SK-N-SH (cell line): ENCODE data around the gene MEAK7. TPM values are rescaled to one million over a fixed set of nuclear protein-coding genes. Genes with fewer than 3 reads are reported as not detected.
"Not testable (repeated sequence)": the region's sequence is repeated elsewhere in the genome, so short reads cannot be mapped to it uniquely, and the experiment has no call there.

Experiments
- CTCF ChIA-PET: fragments of 300-600, 350-600 bp; formaldehyde crosslinking; extraction: SDS; loops from one replicate; lab custom pipeline; 2021; lab: Yijun Ruan, JAX
- POLR2A ChIA-PET: fragments of 350-600 bp; sonication (Branson Sonifier 250); formaldehyde crosslinking; extraction: SDS; loops from one replicate; lab custom pipeline; 2020; ENCODE audit warnings: antibody characterized with exemption, inconsistent platforms; lab: Yijun Ruan, JAX
- DNase-seq: peaks from one replicate; pipeline ENCODE4 v3.0.0; 2012
- H2AFZ ChIP-seq: fragments of 200-600 bp; sonication (generic); 2 replicates; pipeline ENCODE4 v1.8.1; 2016; ENCODE audit warnings: antibody characterized with exemption, mild to moderate bottlenecking, low read depth
- H3F3A ChIP-seq: fragments of 200-600 bp; sonication (generic); replicated peaks from 2 replicates; pipeline ENCODE3; 2016; ENCODE audit warnings: antibody characterized with exemption, mild to moderate bottlenecking; ENCODE audit not compliant: insufficient read depth
- H3K27ac ChIP-seq, 2 experiments: fragments of 200-500 bp in 1 of 2; fragments of 200-600 bp in 1 of 2; sonication (Bioruptor generic) in 1 of 2; sonication (generic), shearing (Covaris generic) in 1 of 2; 2 replicates each; pipeline versions ENCODE4 v1.5.1 to v1.6.1; 2014 to 2016; ENCODE audit warnings: low read depth in 2 of 2, inconsistent platforms in 1 of 2, low read length in 1 of 2, mild to moderate bottlenecking in 1 of 2, mixed read lengths in 1 of 2
- H3K27me3 ChIP-seq: fragments of 200-600 bp; sonication (generic), shearing (Covaris generic); 2 replicates; pipeline ENCODE4 v1.6.1; 2016; ENCODE audit warnings: mixed run types; ENCODE audit not compliant: insufficient read depth
- H3K36me3 ChIP-seq, 2 experiments: fragments of 200-500 bp in 1 of 2; fragments of 200-600 bp in 1 of 2; sonication (Bioruptor generic) in 1 of 2; sonication (generic) in 1 of 2; replicated peaks in 1 of 2; 2 replicates each; pipeline versions ENCODE3 to v1.5.1; 2014 to 2016; ENCODE audit warnings: low read length in 1 of 2, mild to moderate bottlenecking in 1 of 2; ENCODE audit not compliant: insufficient read depth in 2 of 2, control insufficient read depth in 1 of 2
- H3K4me1 ChIP-seq, 2 experiments: fragments of 200-500 bp in 1 of 2; fragments of 200-600 bp in 1 of 2; sonication (Bioruptor generic) in 1 of 2; sonication (generic), shearing (Covaris generic) in 1 of 2; 2 replicates each; pipeline versions ENCODE4 v1.5.1 to v1.6.1; 2014 to 2016; ENCODE audit warnings: low read depth in 1 of 2, low read length in 1 of 2, mixed run types in 1 of 2; ENCODE audit not compliant: insufficient read depth in 2 of 2, control insufficient read depth in 1 of 2
- H3K4me2 ChIP-seq: fragments of 200-600 bp; sonication (generic), shearing (Covaris generic); 2 replicates; pipeline ENCODE4 v1.6.1; 2017; ENCODE audit warnings: mixed run types
- H3K4me3 ChIP-seq, 2 experiments: fragments of 200-500 bp in 1 of 2; fragments of 200-600 bp in 1 of 2; sonication (Bioruptor generic) in 1 of 2; sonication (generic), shearing (Covaris generic) in 1 of 2; 2 replicates each; pipeline versions ENCODE4 v1.5.1 to v1.8.1; 2014 to 2016; ENCODE audit warnings: low read depth in 2 of 2, inconsistent platforms in 1 of 2, low read length in 1 of 2, mild to moderate bottlenecking in 1 of 2, mixed read lengths in 1 of 2, moderate library complexity in 1 of 2
- H3K79me2 ChIP-seq: fragments of 200-600 bp; sonication (generic); 2 replicates; pipeline ENCODE4 v1.8.1; 2017; ENCODE audit warnings: mild to moderate bottlenecking; ENCODE audit not compliant: insufficient read depth
- H3K9ac ChIP-seq: fragments of 200-600 bp; sonication (generic); 2 replicates; pipeline ENCODE4 v1.6.1; 2017; ENCODE audit warnings: mixed run types
- H3K9me2 ChIP-seq: fragments of 200-600 bp; sonication (generic); 2 replicates; pipeline ENCODE4 v1.6.1; 2017; ENCODE audit warnings: mixed run types
- H3K9me3 ChIP-seq: fragments of 200-600 bp; sonication (generic); 2 replicates; pipeline ENCODE4 v1.6.1; 2017; ENCODE audit warnings: mixed run types, mild to moderate bottlenecking, moderate library complexity
- H4K20me1 ChIP-seq: fragments of 200-600 bp; sonication (generic); 2 replicates; pipeline ENCODE4 v1.6.1; 2017; ENCODE audit warnings: mild to moderate bottlenecking, mixed run types; ENCODE audit not compliant: insufficient read depth
- EZH2phosphoT487 ChIP-seq: fragments of 200-600 bp; sonication (generic); IDR thresholded peaks from 2 replicates; pipeline ENCODE4 v1.6.1; 2017; ENCODE audit warnings: low read depth, mixed run types, mild to moderate bottlenecking, antibody characterized with exemption, moderate library complexity, borderline replicate concordance
- FOSL2 ChIP-seq: IDR thresholded peaks from 2 replicates; pipeline ENCODE4 v1.4.0; 2012; ENCODE audit warnings: low read depth, mild to moderate bottlenecking, moderate library complexity, borderline replicate concordance
- GATA2 ChIP-seq: sonication (generic); formaldehyde crosslinking; IDR thresholded peaks from 2 replicates; pipeline ENCODE4 v1.5.0; 2020; ENCODE audit warnings: mild to moderate bottlenecking, missing genetic modification reagents
- NFIC ChIP-seq: IDR thresholded peaks from 2 replicates; pipeline ENCODE4 v1.4.0; 2012; ENCODE audit warnings: borderline replicate concordance
- POLR2AphosphoS5 ChIP-seq: IDR thresholded peaks from 2 replicates; pipeline ENCODE4 v1.6.1; 2012; ENCODE audit warnings: low read depth, low read length
- TAF1 ChIP-seq: IDR thresholded peaks from 2 replicates; pipeline ENCODE4 v1.6.1; 2012; ENCODE audit warnings: low read depth, mild to moderate bottlenecking, low read length, moderate library complexity, borderline replicate concordance
- WGBS: methylation state at CpG from one replicate; pipeline ENCODE4 v1.1.6; 2017; ENCODE audit warnings: low lambda C conversion rate; 5-methylcytosine and 5-hydroxymethylcytosine counted together
- polyA plus RNA-seq, 3 experiments: library from polyadenylated mRNA; depleted of rRNA; stranded (reverse); fragments of >200 nt; gene quantifications; 2 replicates each; pipeline ENCODE4 v1.2.3, GENCODE V29; 2012
- TF ChIP-seq, protein P1 (sequence below): IDR thresholded peaks from 2 replicates; pipeline ENCODE4; 2012
- TF ChIP-seq, protein P2 (sequence below): IDR thresholded peaks from 2 replicates; pipeline ENCODE4 v1.4.0; 2012; ENCODE audit warnings: low read depth

Gene MEAK7
- polyA plus RNA-seq, 1 of the 3 experiments (the other 2 are of a cell fraction) = 11.9 TPM

DNA sequence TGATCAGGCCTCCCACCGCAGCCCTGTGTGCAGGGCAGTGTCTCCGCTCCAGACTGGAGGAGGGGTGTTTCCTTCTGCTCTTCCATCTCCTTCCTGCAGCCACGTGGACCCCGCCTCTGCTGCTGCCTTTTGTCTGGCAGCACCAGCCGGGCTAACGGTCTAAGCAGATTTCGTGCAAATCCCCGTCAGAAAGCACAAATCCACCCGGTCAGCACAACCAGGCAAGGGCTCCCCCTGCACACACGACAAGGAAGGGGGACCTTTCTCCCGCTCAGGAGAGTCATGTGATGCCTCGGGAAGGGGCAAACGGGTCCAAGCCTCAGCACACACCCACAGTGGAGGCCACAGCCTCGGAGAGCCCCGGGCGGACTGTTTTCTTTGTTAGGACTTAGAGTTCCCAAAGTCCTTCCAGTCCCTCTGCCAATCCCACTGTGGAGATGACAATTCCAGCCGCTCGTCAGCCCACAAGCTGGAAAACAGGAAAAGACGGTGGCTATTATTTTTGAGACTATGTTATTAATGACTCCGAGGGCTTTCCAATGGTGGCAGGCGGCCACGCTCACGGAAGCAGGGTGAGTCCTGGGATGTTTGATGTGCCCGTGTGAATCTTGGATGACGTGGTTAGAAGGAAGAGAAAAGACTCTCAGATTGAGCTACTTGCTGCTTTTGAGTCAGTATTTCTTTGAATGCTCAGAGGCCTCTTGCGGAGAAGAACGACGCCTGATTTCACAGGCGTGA is 22.5 kb upstream of the MEAK7 start (continued):
- TF ChIP-seq, protein P1, sequence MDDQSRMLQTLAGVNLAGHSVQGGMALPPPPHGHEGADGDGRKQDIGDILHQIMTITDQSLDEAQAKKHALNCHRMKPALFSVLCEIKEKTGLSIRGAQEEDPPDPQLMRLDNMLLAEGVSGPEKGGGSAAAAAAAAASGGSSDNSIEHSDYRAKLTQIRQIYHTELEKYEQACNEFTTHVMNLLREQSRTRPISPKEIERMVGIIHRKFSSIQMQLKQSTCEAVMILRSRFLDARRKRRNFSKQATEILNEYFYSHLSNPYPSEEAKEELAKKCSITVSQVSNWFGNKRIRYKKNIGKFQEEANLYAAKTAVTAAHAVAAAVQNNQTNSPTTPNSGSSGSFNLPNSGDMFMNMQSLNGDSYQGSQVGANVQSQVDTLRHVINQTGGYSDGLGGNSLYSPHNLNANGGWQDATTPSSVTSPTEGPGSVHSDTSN = no peak
- TF ChIP-seq TAF1 (no peak), GATA2 (CRISPR knock-in tag) (no peak), FOSL2 (no peak), EZH2phosphoT487 (no peak)
- TF ChIP-seq, protein P2, sequence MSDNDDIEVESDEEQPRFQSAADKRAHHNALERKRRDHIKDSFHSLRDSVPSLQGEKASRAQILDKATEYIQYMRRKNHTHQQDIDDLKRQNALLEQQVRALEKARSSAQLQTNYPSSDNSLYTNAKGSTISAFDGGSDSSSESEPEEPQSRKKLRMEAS = no peak

DNA sequence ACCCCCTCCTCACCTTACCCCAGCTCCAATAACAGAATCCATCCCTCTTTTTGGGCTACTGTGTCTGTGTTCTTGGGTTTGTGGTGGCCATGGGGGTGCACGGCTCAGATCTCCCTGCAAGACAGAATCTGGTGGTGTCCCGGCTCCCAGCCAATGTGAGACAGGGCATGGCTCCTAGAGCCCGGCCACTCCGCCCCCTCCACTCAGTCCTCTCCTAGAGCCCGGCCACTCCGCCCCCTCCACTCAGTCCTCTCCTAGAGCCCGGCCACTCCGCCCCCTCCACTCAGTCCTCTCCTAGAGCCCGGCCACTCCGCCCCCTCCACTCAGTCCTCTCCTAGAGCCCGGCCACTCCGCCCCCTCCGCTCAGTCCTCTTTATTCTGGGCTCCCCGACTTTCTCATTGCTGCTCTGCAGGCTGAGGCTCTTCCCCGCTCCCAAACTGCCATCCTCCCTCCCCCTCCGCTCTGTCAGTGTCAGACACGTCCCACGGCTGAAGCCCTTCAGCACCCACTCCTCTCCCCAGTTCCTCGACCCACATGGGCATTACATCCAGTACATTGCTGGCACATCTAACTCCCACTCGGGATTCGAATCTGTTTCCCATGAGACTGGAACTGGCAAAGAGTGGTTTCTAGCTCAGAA is 20.6 kb upstream of the MEAK7 start:
- H3K27ac ChIP-seq, H2AFZ ChIP-seq, H4K20me1 ChIP-seq, H3K9me2 ChIP-seq, DNase-seq, H3K9me3 ChIP-seq, H3K36me3 ChIP-seq, H3F3A ChIP-seq, H3K79me2 ChIP-seq, H3K9ac ChIP-seq, H3K4me2 ChIP-seq, H3K4me3 ChIP-seq, H3K27me3 ChIP-seq, H3K4me1 ChIP-seq: not testable (repeated sequence)
- POLR2A ChIA-PET = interaction anchor here (1.1 kb wide), 1 partner anchor 9 kb away, joined by 4 read pairs; no protein-coding TSS in a partner anchor
- CTCF ChIA-PET = interaction anchor here (1.3 to 5.2 kb wide), 2 partner anchors 13 to 201 kb away, joined by 4 to 27 read pairs; no protein-coding TSS in a partner anchor
- 92% methylated on average over 16 of the region's 21 CpGs for WGBS

DNA sequence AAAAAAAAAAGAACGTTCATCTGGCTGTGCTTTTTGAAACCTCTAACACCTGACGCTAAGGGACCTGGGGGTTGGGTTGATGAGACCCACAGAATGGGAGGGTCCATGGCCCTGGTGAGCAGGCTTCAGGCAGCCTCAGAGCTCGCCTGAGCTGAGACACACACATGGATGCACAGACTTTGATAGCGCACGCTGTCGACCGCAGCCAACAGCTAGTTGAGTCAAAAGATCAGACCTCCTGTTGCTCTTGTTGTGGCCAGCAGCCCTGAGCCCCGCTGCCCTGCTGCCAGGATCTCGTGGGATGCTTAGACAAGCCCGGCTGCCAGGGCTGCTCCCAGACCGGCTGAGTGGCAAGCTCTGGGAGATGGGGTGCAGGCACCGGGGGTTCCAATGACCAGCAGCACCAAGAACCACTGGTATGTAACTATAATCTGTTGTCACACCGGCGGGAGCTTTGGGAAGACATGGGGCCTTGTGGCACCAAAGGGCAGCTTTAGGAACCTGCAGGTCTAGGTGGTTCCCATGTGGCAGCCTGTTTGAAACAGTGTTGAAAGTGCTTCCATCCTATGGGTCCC is 20.0 kb upstream of the MEAK7 start:
- no peak overlapping the region for H3K4me2 ChIP-seq
- H3K4me3 ChIP-seq = no peak overlapping the region
- H3K27me3 ChIP-seq = no peaks in the 10 kb centered on the region
- H3K36me3 ChIP-seq = no peaks in the 10 kb centered on the region
- no peak for DNase-seq
- 87% methylated on average over 9 of the region's 14 CpGs for WGBS
- no peaks in the 10 kb centered on the region; a peak in 1 of 4 replicates for H3K4me1 ChIP-seq
- H3K9ac ChIP-seq = no peak overlapping the region
- TF ChIP-seq, protein P1 = no peak
- TF ChIP-seq POLR2AphosphoS5 (no peak), NFIC (no peak)
- no peak overlapping the region for H2AFZ ChIP-seq
- H3K9me3 ChIP-seq = no peaks in the 10 kb centered on the region
- H3K79me2 ChIP-seq = no peaks in the 10 kb centered on the region
- peaks cover 6% of the 10 kb centered on the region for H3F3A ChIP-seq
- no peaks in the 10 kb centered on the region for H4K20me1 ChIP-seq
- ChIA-PET CTCF (interaction anchor here (1.3 to 5.2 kb wide), 2 partner anchors 12 to 202 kb away, joined by 4 to 27 read pairs; no protein-coding TSS in a partner anchor), POLR2A (interaction anchor here (1.1 kb wide), 1 partner anchor 9 kb away, joined by 4 read pairs; no protein-coding TSS in a partner anchor)
- no peaks in the 10 kb centered on the region for H3K9me2 ChIP-seq
- no peak overlapping the region for H3K27ac ChIP-seq
